ENCODE data around the gene CMBL. TPM values are rescaled to one million over a fixed set of nuclear protein-coding genes. Genes with fewer than 3 reads are reported as not detected.
"Not testable (repeated sequence)": the region's sequence is repeated elsewhere in the genome, so short reads cannot be mapped to it uniquely, and the experiment has no call there.

CMBL gene
- total RNA-seq, 2 donors from 2014 or later: 10.4 to 20.5 TPM

- Mint-ChIP-seq H3K27ac (no peak overlapping the region), H3K4me1 (peaks cover 6% of the 10 kb centered on the region), H3K4me3 (no peak overlapping the region), H3K36me3 (ENCODE audit: low read depth) (peaks cover 11% of the 10 kb centered on the region), H3K27me3 (ENCODE audit: insufficient read depth) (no peaks in the 10 kb centered on the region), H3K9me3 (peaks cover 4% of the 10 kb centered on the region)
- Histone ChIP-seq H3K9me3 (ENCODE audit: control insufficient read depth, low read length) (no peaks in the 10 kb centered on the region), H3K9ac (ENCODE audit: extremely low read depth, low read length, poor library complexity, severe bottlenecking) (no peak overlapping the region), H3K4me3 (ENCODE audit: low read length) (no peak overlapping the region), H3K36me3 (ENCODE audit: control insufficient read depth, insufficient read depth, low read length) (no peaks in the 10 kb centered on the region), H3K27me3 (ENCODE audit: control insufficient read depth, insufficient read depth, low read length, poor library complexity, severe bottlenecking) (no peaks in the 10 kb centered on the region), H3K4me1 (ENCODE audit: control insufficient read depth, insufficient read depth, low read length) (no peaks in the 10 kb centered on the region), H3K27ac (ENCODE audit: low read depth, low read length) (no peak overlapping the region)
- TF ChIP-seq CTCF (conservative IDR thresholded peaks at IDR 0.05): no peak
- no peak for DNase-seq
- 88 to 89% methylated on average over 6 to 7 of the region's 7 CpGs for WGBS, 2 experiments (ENCODE audit: insufficient coverage in 1 of 2, insufficient read length in 1 of 2)
These were observed 20.9 kb downstream of the CMBL start for GRCh38 chr5:10286862-10287227.

GRCh38 chr5:10286162-10286861, 21.4 kb downstream of the CMBL start:
- no peak for DNase-seq
- Mint-ChIP-seq H3K27ac (no peak overlapping the region), H3K9me3 (peaks cover 4% of the 10 kb centered on the region), H3K4me3 (no peak overlapping the region), H3K4me1 (peaks cover 6% of the 10 kb centered on the region), H3K27me3 (ENCODE audit: insufficient read depth) (no peaks in the 10 kb centered on the region), H3K36me3 (ENCODE audit: low read depth) (peaks cover 11% of the 10 kb centered on the region)
- no peak overlapping the region for H3K4me3 ChIP-seq (ENCODE audit: low read length)
- H3K27ac ChIP-seq (ENCODE audit: low read depth, low read length): no peak overlapping the region
- H3K27me3 ChIP-seq (ENCODE audit: control insufficient read depth, insufficient read depth, low read length, poor library complexity, severe bottlenecking): no peaks in the 10 kb centered on the region
- no peak for TF ChIP-seq CTCF (conservative IDR thresholded peaks at IDR 0.05)
- no peaks in the 10 kb centered on the region for H3K9me3 ChIP-seq (ENCODE audit: control insufficient read depth, low read length)
- 90 to 93% methylated on average over 6 of the region's 6 CpGs for WGBS, 2 experiments (ENCODE audit: insufficient coverage in 1 of 2, insufficient read length in 1 of 2)
- H3K36me3 ChIP-seq (ENCODE audit: control insufficient read depth, insufficient read depth, low read length): no peaks in the 10 kb centered on the region
- no peak overlapping the region for H3K9ac ChIP-seq (ENCODE audit: extremely low read depth, low read length, poor library complexity, severe bottlenecking)
- no peaks in the 10 kb centered on the region for H3K4me1 ChIP-seq (ENCODE audit: control insufficient read depth, insufficient read depth, low read length)

GRCh38 chr5:10285362-10285761, 22.3 kb downstream of the CMBL start:
- H3K4me1 Mint-ChIP-seq; H3K27ac Mint-ChIP-seq; H3K4me1 ChIP-seq (ENCODE audit: control insufficient read depth, insufficient read depth, low read length); H3K9me3 Mint-ChIP-seq; H3K27ac ChIP-seq (ENCODE audit: low read depth, low read length); H3K36me3 ChIP-seq (ENCODE audit: control insufficient read depth, insufficient read depth, low read length); H3K27me3 ChIP-seq (ENCODE audit: control insufficient read depth, insufficient read depth, low read length, poor library complexity, severe bottlenecking); H3K27me3 Mint-ChIP-seq (ENCODE audit: insufficient read depth); H3K4me3 Mint-ChIP-seq; H3K9ac ChIP-seq (ENCODE audit: extremely low read depth, low read length, poor library complexity, severe bottlenecking); H3K4me3 ChIP-seq (ENCODE audit: low read length); DNase-seq; H3K9me3 ChIP-seq (ENCODE audit: control insufficient read depth, low read length); H3K36me3 Mint-ChIP-seq (ENCODE audit: low read depth): not testable (repeated sequence)
- WGBS, 2 experiments (ENCODE audit: insufficient coverage in 1 of 2, insufficient read length in 1 of 2): 87 to 94% methylated on average over 5 to 8 of the region's 8 CpGs
